Nephron (organoid): ENCODE measurements around the gene SLC2A11.
"Not testable (repeated sequence)": the region's sequence is repeated elsewhere in the genome, so short reads cannot be mapped to it uniquely, and the experiment has no call there.

Experiments used
- H3K27ac Mint-ChIP-seq, 3 experiments: 2 replicates each; pipeline ENCODE4 v1.8.0; 2020; ENCODE audit warnings: mixed read lengths in 3 of 3, mild to moderate bottlenecking in 2 of 3, moderate library complexity in 1 of 3
- H3K27me3 Mint-ChIP-seq: 2 replicates; pipeline ENCODE4 v1.8.0; 2021; ENCODE audit warnings: low read depth, mild to moderate bottlenecking, moderate library complexity, mixed read lengths
- H3K36me3 Mint-ChIP-seq: 2 replicates; pipeline ENCODE4 v1.8.0; 2020; ENCODE audit warnings: low read depth, mixed read lengths
- H3K4me1 Mint-ChIP-seq: 2 replicates; pipeline ENCODE4 v1.8.0; 2020; ENCODE audit warnings: mixed read lengths
- H3K4me3 Mint-ChIP-seq, 3 experiments: 2 replicates each; pipeline ENCODE4 v1.8.0; 2020; ENCODE audit warnings: mild to moderate bottlenecking in 3 of 3, mixed read lengths in 3 of 3, moderate library complexity in 2 of 3
- H3K9me3 Mint-ChIP-seq: 2 replicates; pipeline ENCODE4 v1.8.0; 2020; ENCODE audit warnings: mixed read lengths
- TF ChIP-seq, protein P1 (sequence below), 3 experiments: fragments of 200-600 bp; sonication (generic); IDR thresholded peaks; one replicate each; pipeline ENCODE4 v1.5.0; 2021; ENCODE audit warnings: antibody characterized with exemption in 3 of 3; ENCODE audit not compliant: unreplicated experiment in 3 of 3

SLC2A11 gene

DNA sequence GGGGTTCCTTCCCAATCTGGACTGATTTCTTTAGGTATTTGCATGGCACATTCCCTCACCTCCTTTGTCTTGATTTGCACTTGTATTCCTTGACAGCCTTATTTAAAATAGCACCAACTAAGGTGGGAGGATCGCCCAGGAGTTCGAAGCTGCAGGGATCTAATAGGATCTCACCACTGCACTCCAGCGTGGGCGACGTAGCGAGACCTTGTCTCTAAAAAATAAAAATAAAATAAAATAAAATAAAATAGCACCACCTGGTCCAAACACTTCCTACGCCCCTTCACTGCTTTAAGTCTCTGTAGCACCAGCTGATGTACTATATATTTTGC, 775 bp downstream of the SLC2A11 start:
- peaks cover 15% of the 10 kb centered on the region for H3K4me1 Mint-ChIP-seq
- peak overlapping the region; percentile 85 to 96 (median 87) for H3K4me3 Mint-ChIP-seq
- no peaks in the 10 kb centered on the region for H3K9me3 Mint-ChIP-seq
- peak overlapping the region; percentile 63 to 99 (median 93) for H3K27ac Mint-ChIP-seq
- TF ChIP-seq, protein P1, sequence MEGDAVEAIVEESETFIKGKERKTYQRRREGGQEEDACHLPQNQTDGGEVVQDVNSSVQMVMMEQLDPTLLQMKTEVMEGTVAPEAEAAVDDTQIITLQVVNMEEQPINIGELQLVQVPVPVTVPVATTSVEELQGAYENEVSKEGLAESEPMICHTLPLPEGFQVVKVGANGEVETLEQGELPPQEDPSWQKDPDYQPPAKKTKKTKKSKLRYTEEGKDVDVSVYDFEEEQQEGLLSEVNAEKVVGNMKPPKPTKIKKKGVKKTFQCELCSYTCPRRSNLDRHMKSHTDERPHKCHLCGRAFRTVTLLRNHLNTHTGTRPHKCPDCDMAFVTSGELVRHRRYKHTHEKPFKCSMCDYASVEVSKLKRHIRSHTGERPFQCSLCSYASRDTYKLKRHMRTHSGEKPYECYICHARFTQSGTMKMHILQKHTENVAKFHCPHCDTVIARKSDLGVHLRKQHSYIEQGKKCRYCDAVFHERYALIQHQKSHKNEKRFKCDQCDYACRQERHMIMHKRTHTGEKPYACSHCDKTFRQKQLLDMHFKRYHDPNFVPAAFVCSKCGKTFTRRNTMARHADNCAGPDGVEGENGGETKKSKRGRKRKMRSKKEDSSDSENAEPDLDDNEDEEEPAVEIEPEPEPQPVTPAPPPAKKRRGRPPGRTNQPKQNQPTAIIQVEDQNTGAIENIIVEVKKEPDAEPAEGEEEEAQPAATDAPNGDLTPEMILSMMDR (IDR thresholded peaks at IDR 0.05; ENCODE audit: unreplicated experiment in 3 of 3) = no peak
- no peaks in the 10 kb centered on the region for H3K27me3 Mint-ChIP-seq
- peaks cover 16% of the 10 kb centered on the region for H3K36me3 Mint-ChIP-seq

DNA sequence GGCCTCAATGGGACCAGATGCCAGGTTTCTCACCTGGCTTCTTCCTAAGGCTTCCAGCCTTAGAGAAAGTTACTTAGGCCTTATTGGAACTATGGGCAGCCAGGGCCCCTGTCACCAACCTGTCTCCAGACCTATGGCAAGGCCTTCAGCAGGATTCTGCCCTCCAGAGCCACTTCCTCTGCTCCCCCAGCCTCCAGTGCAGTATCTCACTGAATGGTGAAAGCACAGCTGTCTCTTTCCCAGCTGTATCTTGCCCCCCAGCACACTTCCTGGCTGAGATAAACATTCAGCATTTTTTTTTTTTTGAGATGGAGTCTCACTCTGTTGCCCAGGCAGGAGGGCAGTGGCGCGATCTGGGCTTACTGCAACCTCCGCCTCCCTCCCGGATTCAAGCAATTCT, 1.5 kb downstream of the SLC2A11 start:
- H3K36me3 Mint-ChIP-seq = peaks cover 22% of the 10 kb centered on the region
- H3K4me1 Mint-ChIP-seq = peaks cover 15% of the 10 kb centered on the region
- TF ChIP-seq, protein P1 (IDR thresholded peaks at IDR 0.05; ENCODE audit: unreplicated experiment in 3 of 3) = no peak
- H3K27ac Mint-ChIP-seq = peak overlapping the region; percentile 63 to 99 (median 93)
- H3K4me3 Mint-ChIP-seq = peak overlapping the region; percentile 85 to 96 (median 87)
- H3K9me3 Mint-ChIP-seq = no peaks in the 10 kb centered on the region
- H3K27me3 Mint-ChIP-seq = no peaks in the 10 kb centered on the region

GRCh38 chr22:23860187-23860586, 2.5 kb downstream of the SLC2A11 start:
- not testable (repeated sequence) for H3K27ac Mint-ChIP-seq, H3K4me3 Mint-ChIP-seq, H3K9me3 Mint-ChIP-seq, H3K27me3 Mint-ChIP-seq
- Mint-ChIP-seq H3K4me1 (peaks cover 15% of the 10 kb centered on the region), H3K36me3 (peaks cover 22% of the 10 kb centered on the region)

DNA sequence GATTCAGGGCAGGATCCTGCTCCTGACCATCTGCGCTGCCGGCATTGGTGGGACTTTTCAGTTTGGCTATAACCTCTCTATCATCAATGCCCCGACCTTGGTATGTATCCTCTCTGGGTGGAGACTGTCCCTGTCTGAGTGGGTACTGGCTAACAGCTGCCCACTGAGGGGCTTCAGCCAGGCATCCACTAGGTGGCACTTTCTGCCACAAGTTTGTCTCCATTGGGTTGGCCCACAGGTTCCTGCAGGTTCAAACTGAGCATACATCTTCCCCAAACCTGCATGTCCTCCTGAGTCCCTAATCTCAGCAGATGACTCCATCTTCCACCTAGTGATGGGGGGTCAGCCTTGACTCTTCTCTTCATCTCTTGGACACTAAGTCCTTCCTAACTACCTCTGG, 4.4 kb downstream of the SLC2A11 start:
- TF ChIP-seq, protein P1 (IDR thresholded peaks at IDR 0.05; ENCODE audit: unreplicated experiment in 3 of 3) = peak in 2 of 3 experiments; percentile 21 to 44
- Mint-ChIP-seq H3K4me3 (peak overlapping the region; percentile 47 to 63 (median 54)), H3K27me3 (no peaks in the 10 kb centered on the region)

DNA sequence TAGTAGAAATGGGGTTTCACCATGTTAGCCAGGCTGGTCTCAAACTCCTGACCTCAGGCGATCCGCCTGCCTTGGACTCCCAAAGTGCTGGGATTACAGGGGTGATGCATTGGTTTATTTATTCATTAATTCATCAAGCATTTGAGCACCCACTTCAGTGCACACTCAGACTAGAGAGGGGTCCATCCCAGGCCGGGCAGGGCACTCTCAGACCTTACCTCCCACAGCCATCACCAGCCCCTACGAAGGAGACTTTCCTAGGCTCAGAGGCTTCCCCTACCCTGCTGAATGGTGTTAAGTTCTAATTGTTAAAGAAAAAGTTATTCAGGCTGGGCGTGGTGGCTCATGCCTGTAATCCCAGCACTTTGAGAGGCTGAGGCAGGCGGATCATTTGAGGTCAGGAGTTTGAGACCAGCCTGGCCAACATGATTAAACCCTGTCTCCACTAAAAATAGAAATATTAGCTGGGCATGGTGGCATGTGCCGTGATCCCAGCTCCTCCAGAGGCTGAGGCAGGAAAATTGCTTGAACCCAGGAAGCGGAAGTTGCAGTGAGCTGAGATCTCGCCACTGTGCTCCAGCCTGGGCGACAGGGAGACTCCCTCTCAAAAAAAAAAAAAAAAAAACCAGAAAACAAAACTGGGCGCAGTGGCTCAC, 7.0 kb downstream of the SLC2A11 start:
- not testable (repeated sequence) for H3K4me1 Mint-ChIP-seq, H3K27ac Mint-ChIP-seq, H3K9me3 Mint-ChIP-seq, H3K4me3 Mint-ChIP-seq, H3K27me3 Mint-ChIP-seq
- H3K36me3 Mint-ChIP-seq = peaks cover 51% of the 10 kb centered on the region

More for the DNA sequence above, 4.4 kb downstream of the SLC2A11 start:
- Mint-ChIP-seq H3K27ac (no peak overlapping the region), H3K9me3 (no peaks in the 10 kb centered on the region), H3K36me3 (peaks cover 28% of the 10 kb centered on the region), H3K4me1 (peaks cover 7% of the 10 kb centered on the region)

GRCh38 chr22:23868580-23868979, 10.9 kb downstream of the SLC2A11 start:
- TF ChIP-seq, protein P1 (IDR thresholded peaks at IDR 0.05; ENCODE audit: unreplicated experiment in 3 of 3) = no peak
- no peaks in the 10 kb centered on the region for H3K9me3 Mint-ChIP-seq
- no peak overlapping the region for H3K27ac Mint-ChIP-seq
- no peak overlapping the region for H3K4me3 Mint-ChIP-seq
- H3K36me3 Mint-ChIP-seq = peaks cover 43% of the 10 kb centered on the region
- no peaks in the 10 kb centered on the region for H3K4me1 Mint-ChIP-seq
- H3K27me3 Mint-ChIP-seq = no peaks in the 10 kb centered on the region

- peaks cover 54% of the 10 kb centered on the region for H3K36me3 Mint-ChIP-seq
- H3K27ac Mint-ChIP-seq = no peak overlapping the region
- no peaks in the 10 kb centered on the region for H3K27me3 Mint-ChIP-seq
- TF ChIP-seq, protein P1 (IDR thresholded peaks at IDR 0.05; ENCODE audit: unreplicated experiment in 3 of 3) = no peak
- no peak overlapping the region for H3K4me3 Mint-ChIP-seq
- H3K4me1 Mint-ChIP-seq = no peaks in the 10 kb centered on the region
- H3K9me3 Mint-ChIP-seq = no peaks in the 10 kb centered on the region
Observed at GRCh38 chr22:23874871-23875270, 17.2 kb downstream of the SLC2A11 start.
